Measurements from ENCODE around the gene PAX5.

DNA sequence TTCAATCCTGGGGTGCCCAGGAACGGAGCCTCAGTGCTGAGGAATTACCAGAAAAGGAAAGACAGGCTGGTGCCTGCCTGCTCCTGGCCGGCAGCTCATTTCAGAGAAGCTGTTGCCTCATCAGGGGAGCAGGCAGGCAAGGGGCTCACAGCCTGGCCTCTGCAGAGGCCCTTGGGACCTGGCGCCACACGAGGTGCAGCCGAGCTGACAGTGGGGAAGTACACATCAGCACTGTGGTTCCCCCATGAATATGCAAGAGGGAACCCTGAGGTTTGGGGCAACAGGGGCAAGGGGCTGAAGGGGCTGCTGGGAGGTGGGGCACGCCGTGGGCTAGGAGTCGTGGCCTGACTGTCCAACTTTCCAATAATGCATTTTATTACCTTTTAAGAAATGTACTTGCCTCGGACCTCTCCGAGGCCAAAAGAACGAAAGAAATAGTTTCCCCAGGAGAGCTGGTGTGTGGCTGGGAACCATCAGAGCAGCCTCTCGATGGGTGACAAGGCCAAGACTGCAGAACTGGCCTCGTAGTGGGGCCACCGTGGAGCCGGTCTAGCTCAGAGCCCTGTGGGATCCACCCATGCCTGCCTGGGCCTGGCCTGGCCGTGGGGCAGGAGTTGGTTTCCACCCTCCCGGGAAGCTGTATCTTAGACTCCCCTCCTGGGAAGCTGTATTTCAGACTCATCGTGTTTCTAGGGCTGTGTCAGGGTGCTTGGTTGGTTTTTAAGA, 198.6 kb downstream of the PAX5 start:
- TF ChIP-seq, protein P1, sequence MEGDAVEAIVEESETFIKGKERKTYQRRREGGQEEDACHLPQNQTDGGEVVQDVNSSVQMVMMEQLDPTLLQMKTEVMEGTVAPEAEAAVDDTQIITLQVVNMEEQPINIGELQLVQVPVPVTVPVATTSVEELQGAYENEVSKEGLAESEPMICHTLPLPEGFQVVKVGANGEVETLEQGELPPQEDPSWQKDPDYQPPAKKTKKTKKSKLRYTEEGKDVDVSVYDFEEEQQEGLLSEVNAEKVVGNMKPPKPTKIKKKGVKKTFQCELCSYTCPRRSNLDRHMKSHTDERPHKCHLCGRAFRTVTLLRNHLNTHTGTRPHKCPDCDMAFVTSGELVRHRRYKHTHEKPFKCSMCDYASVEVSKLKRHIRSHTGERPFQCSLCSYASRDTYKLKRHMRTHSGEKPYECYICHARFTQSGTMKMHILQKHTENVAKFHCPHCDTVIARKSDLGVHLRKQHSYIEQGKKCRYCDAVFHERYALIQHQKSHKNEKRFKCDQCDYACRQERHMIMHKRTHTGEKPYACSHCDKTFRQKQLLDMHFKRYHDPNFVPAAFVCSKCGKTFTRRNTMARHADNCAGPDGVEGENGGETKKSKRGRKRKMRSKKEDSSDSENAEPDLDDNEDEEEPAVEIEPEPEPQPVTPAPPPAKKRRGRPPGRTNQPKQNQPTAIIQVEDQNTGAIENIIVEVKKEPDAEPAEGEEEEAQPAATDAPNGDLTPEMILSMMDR (conservative IDR thresholded peaks at IDR 0.05; ENCODE audit: low read length), result no peak
- no peak for TF ChIP-seq EZH2phosphoT487 (IDR thresholded peaks at IDR 0.05; ENCODE audit: borderline replicate concordance, low read depth, low read length)
